ENCODE measurements around the gene SHMT2. TPM values are rescaled to one million over a fixed set of nuclear protein-coding genes. Genes with fewer than 3 reads are reported as not detected.
"Not testable (repeated sequence)": the region's sequence is repeated elsewhere in the genome, so short reads cannot be mapped to it uniquely, and the experiment has no call there.

SHMT2 gene
- total RNA-seq, 2 experiments from 2014 or later: 194 to 357 TPM

DNA sequence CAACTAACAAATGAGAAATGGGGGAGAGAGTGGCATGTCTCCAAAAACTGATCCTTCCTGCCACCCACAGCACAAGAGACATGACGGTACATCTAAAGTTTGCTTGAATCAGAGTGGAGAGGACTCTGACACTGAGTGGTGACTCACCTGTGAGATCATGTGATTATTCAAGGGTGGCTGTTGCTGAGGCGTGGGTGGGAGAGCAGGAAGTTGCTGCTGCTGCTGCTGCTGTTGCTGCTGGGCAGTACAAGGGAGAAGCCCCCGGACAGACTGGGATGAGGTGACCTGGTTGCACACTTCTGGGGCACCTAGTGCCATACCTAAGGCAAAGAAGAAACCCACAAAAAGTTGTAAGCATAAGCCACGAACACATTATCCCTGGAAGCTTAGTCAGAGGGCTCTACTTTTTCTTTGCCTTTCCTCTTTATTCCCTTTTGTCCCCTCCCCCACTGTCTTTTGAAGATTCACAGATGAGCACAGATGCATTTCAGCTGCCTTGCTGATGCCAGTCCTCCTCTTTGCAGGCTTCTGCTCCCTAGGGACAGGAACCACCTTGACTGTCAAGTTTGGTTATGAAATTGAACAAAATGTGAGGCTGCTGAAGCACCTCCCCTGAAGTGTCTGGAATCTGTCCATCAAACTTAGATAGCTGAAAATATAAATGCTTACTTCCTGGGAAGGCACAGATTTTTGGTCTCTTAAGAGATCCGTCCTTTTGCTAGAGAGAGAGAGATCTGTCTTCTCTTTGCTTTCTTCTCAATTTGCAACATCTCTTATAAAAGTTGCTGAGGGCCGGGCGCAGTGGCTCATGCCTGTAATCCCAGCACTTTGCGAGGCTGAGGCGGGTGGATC is 50.9 kb downstream of the SHMT2 start:
- peaks cover 43% of the 10 kb centered on the region for H3K36me3 Mint-ChIP-seq
- CTCF ChIA-PET: interaction anchor here (0.6 to 2.4 kb wide), 6 partner anchors 27 to 535 kb away, joined by 3 to 10 read pairs (median 4); no protein-coding TSS in a partner anchor

DNA sequence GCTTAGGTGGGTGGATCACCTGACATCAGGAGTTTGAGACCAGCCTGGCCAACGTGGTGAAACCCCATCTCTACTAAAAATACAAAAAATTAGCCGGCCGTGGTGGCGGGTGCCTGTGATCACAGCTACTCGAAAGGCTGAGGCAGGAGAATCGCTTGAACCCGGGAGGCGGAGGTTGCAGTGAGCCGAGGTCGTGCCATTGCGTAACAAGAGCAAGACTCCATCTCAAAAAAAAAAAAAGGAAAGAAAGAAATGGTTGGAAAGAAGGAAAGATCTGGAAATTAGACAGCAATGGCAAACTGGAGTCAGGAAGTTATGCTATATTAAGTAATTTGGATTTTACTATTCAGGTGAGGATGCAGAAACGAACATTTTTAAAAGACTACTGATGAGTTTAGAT is 52.6 kb downstream of the SHMT2 start:
- CTCF ChIA-PET; H3K27ac Mint-ChIP-seq; ATAC-seq; H3K9me3 Mint-ChIP-seq (ENCODE audit: low read depth); H3K27me3 Mint-ChIP-seq; DNase-seq; H3K4me3 Mint-ChIP-seq: not testable (repeated sequence)
- peaks cover 43% of the 10 kb centered on the region for H3K36me3 Mint-ChIP-seq
- peaks cover 16% of the 10 kb centered on the region for H3K4me1 Mint-ChIP-seq

More for the DNA sequence above, 50.9 kb downstream of the SHMT2 start:
- DNase-seq: peak; percentile 87
- Mint-ChIP-seq H3K27me3 (no peaks in the 10 kb centered on the region), H3K4me3 (peak overlapping the region; percentile 14), H3K27ac (peak overlapping the region; percentile 93), H3K9me3 (ENCODE audit: low read depth) (no peaks in the 10 kb centered on the region), H3K4me1 (peaks cover 17% of the 10 kb centered on the region)
- ATAC-seq: peak; percentile 100

Small RNA genes within 50 kb of the gene (microRNA-seq; reads per million reads assigned to microRNA genes)
- not detected for gene MIR1228

Other genes starting within 250 kb of the SHMT2 start
- 1 to 10 TPM; 8.8 to 9.3 TPM for gene ZBTB39, start 223.2 kb upstream of the SHMT2 start, total RNA-seq
- not detected for gene TAC3, start 213.2 kb upstream of the SHMT2 start, total RNA-seq
- gene MYO1A, start 179.6 kb upstream of the SHMT2 start, total RNA-seq: 1 to 10 TPM in 1 of 2 experiments, under 1 TPM in 1; 0.82 to 1.5 TPM
- gene NEMP1, start 150.9 kb upstream of the SHMT2 start, total RNA-seq: 10 to 100 TPM; 60.5 to 66.1 TPM
- gene NAB2, start 140.6 kb upstream of the SHMT2 start, total RNA-seq: 10 to 100 TPM in 1 of 2 experiments, 1 to 10 TPM in 1; 10.0 to 31.1 TPM
- 100 to 1,000 TPM in 1 of 2 experiments, 10 to 100 TPM in 1; 99.1 to 104 TPM for gene STAT6, start 118.3 kb upstream of the SHMT2 start, total RNA-seq
- gene LRP1, start 101.2 kb upstream of the SHMT2 start, total RNA-seq: under 1 TPM; 0.33 to 0.85 TPM
- gene LRP1-AS, start 82.1 kb upstream of the SHMT2 start, total RNA-seq: not detected
- gene NXPH4, start 12.9 kb upstream of the SHMT2 start, total RNA-seq: under 1 TPM; 0.58 to 0.68 TPM
- 10 to 100 TPM in 1 of 2 experiments, 1 to 10 TPM in 1; 5.4 to 10.0 TPM for gene STAC3, start 21.5 kb downstream of the SHMT2 start, total RNA-seq
- gene R3HDM2, start 201.3 kb downstream of the SHMT2 start, total RNA-seq: 10 to 100 TPM; 53.8 to 82.4 TPM
- gene INHBC, start 205.1 kb downstream of the SHMT2 start, total RNA-seq: not detected
- gene INHBE, start 225.6 kb downstream of the SHMT2 start, total RNA-seq: under 1 TPM in 1 of 2 experiments, not detected in 1; 0.35 TPM
- under 1 TPM; 0.52 to 0.53 TPM for gene GLI1, start 230.1 kb downstream of the SHMT2 start, total RNA-seq

All from activated CD8-positive, alpha-beta memory T cell treated with anti-CD3 and anti-CD28 coated beads, Interleukin-2, amount 10 ng/mL, durations not matched to agents 7 days and 5 days (primary cell).